LNCaP clone FGC (cell line): ENCODE measurements around the gene OTULINL.

Experiments used
- DNase-seq: peaks from one replicate; pipeline ENCODE4 v3.0.0-alpha.2; 2011; ENCODE audit warnings: low read depth
- H3K4me3 ChIP-seq: 2 replicates; pipeline ENCODE4 v1.5.1; 2011; ENCODE audit warnings: mild to moderate bottlenecking, low read depth, low read length, control low read depth
- CTCF ChIP-seq: IDR thresholded peaks from 2 replicates; pipeline ENCODE4 v1.5.1; 2012; ENCODE audit warnings: mild to moderate bottlenecking; ENCODE audit not compliant: control insufficient read depth, insufficient read depth; ENCODE audit errors: extremely low read depth

The OTULINL gene

GRCh38 chr5:14581106-14581890 is at the start of gene OTULINL:
Gene OTULINL, plus strand, starts transcription at chr5:14581792. Its CDS starts 103 bp downstream, at chr5:14581895.
- H3K4me3 ChIP-seq: peak within 1 kb of the TSS; percentile 62
- no peak for TF ChIP-seq CTCF
- no peak for DNase-seq

- no peak overlapping the region for H3K4me3 ChIP-seq
- TF ChIP-seq CTCF: no peak
- DNase-seq: no peak
Measured at GRCh38 chr5:14532180-14532579, 49.4 kb upstream of the OTULINL start.

- DNase-seq: no peak
- no peak for TF ChIP-seq CTCF
- H3K4me3 ChIP-seq: no peak overlapping the region
Measured at GRCh38 chr5:14534773-14535172, 46.8 kb upstream of the OTULINL start.

- DNase-seq: no peak
- TF ChIP-seq CTCF: no peak
- H3K4me3 ChIP-seq: no peak overlapping the region
Measured at GRCh38 chr5:14545308-14545707, 36.3 kb upstream of the OTULINL start.

- no peak for TF ChIP-seq CTCF
- no peak for DNase-seq
- H3K4me3 ChIP-seq: no peak overlapping the region
Measured at GRCh38 chr5:14545862-14546261, 35.7 kb upstream of the OTULINL start.

GRCh38 chr5:14547666-14548065 is 33.9 kb upstream of the OTULINL start:
- no peak for TF ChIP-seq CTCF
- DNase-seq: no peak
- no peak overlapping the region for H3K4me3 ChIP-seq

- no peak for TF ChIP-seq CTCF
- DNase-seq: no peak
- H3K4me3 ChIP-seq: no peak overlapping the region
Measured at GRCh38 chr5:14551211-14551610, 30.4 kb upstream of the OTULINL start.
